ENCODE results near the gene GPR37L1.
A peak's percentile ranks its signal among the peaks of the same experiment; 100 is the strongest.

Gene GPR37L1

GRCh38 chr1:202158810-202159533 is 36.3 kb downstream of the GPR37L1 start:
- Mint-ChIP-seq H3K36me3 (ENCODE audit: insufficient read depth) (peaks cover 73% of the 10 kb centered on the region), H3K27ac (peak overlapping the region; percentile 98 to 100), H3K4me1 (ENCODE audit: low read depth in 2 of 2) (peaks cover 69 to 88% of the 10 kb centered on the region in 2 donors), H3K9me3 (no peaks in the 10 kb centered on the region), H3K4me3 (peak overlapping the region; percentile 97 to 99), H3K27me3 (no peaks in the 10 kb centered on the region)
- DNase-seq (no peak), ATAC-seq (replicated peaks) (no peak)

DNA sequence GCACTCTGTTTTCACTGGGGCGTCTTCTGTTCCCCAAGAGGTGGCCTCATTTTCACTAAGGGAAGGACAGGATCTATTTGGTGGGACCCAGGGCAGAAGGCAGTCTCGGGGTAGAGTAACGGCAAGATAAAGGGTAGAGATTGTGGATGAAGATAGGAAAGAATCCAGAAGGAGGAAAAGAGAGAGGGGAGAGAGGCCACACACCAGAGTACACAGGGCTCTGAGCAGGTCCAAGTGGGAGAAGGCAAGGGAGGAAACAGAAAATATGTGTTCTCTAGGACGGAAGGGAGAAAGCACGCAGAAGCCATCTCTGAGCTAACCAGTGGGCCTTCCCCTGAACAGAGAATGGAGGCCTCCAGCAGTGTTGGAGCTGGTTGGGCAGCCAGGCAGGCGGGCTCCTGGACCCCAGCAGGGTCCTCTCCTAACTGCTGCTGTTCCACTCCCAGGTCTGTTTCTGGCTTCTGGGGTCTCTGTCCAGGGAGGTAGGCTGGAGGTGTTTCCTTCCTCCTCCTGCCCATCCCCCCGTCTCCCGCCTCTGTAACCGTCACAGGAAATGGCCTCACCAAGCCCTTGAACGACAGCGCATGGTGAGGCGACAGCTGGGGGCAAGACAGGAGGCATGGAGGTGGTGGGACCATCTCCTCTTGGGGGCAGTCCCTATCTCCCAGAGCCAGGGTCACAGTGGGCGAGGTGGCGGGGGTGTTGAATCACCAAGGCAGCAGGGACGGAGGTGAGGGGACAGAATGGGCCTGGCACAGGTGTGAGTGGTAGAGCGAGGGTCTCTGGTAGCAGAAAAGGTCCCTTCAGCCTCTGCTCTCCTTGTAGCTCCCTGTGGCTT is 37.0 kb downstream of the GPR37L1 start:
- H3K4me3 Mint-ChIP-seq: peak overlapping the region; percentile 97 to 99
- H3K4me1 Mint-ChIP-seq (ENCODE audit: low read depth in 2 of 2): peaks cover 73 to 93% of the 10 kb centered on the region in 2 donors
- no peaks in the 10 kb centered on the region for H3K9me3 Mint-ChIP-seq
- peak overlapping the region; percentile 98 to 100 for H3K27ac Mint-ChIP-seq
- H3K36me3 Mint-ChIP-seq (ENCODE audit: insufficient read depth): peaks cover 68% of the 10 kb centered on the region
- DNase-seq (peak in 2 of 3 experiments; percentile 30 to 37), ATAC-seq (replicated peaks) (peak; percentile 21)
- no peaks in the 10 kb centered on the region for H3K27me3 Mint-ChIP-seq

DNA sequence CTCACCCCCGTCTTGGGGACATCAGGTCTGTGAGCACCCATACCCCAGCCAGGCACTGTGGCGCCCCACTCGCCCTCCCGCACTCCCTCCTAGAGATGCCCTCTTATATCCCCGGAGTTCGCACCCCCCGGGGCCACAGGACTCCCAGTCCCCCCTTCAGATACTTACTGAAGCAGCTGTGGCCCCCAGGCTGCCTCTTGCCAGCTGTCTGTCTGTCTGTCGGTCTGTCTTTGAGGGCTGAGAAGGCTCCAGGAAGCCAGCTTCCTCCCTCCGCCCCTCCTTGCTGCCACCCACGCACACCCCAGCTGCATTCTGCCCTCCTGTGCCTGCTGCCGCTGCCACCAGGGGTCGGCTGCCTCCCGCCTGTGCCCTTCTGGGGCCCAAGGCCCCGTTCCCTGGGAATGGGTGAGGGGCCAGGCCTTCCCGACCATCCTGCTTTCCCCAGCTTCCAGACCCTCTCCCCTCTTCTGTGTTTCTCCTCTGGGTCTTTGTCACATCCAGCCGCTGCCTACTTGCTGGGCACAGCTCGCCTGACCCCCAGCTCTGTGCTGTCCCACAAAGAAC is 37.7 kb downstream of the GPR37L1 start, which contains the start of gene PTPN7:
TSS of gene PTPN7 (minus strand) at position 226 of the 564 bp plus-strand sequence. CDS start 1,200 bp downstream, outside the sequence.
- H3K36me3 Mint-ChIP-seq (ENCODE audit: insufficient read depth): peaks cover 68% of the 10 kb centered on the region
- no peaks in the 10 kb centered on the region for H3K27me3 Mint-ChIP-seq
- H3K4me1 Mint-ChIP-seq (ENCODE audit: low read depth in 2 of 2): peaks cover 74 to 89% of the 10 kb centered on the region in 2 donors
- H3K27ac Mint-ChIP-seq: peak within 1 kb of the TSS; percentile 98 to 100
- H3K4me3 Mint-ChIP-seq: peak within 1 kb of the TSS; percentile 97 to 99
- peak; percentile 74 to 78 (median 75) for DNase-seq
- peak; percentile 70 for ATAC-seq (replicated peaks)
- H3K9me3 Mint-ChIP-seq: no peaks in the 10 kb centered on the region

DNA sequence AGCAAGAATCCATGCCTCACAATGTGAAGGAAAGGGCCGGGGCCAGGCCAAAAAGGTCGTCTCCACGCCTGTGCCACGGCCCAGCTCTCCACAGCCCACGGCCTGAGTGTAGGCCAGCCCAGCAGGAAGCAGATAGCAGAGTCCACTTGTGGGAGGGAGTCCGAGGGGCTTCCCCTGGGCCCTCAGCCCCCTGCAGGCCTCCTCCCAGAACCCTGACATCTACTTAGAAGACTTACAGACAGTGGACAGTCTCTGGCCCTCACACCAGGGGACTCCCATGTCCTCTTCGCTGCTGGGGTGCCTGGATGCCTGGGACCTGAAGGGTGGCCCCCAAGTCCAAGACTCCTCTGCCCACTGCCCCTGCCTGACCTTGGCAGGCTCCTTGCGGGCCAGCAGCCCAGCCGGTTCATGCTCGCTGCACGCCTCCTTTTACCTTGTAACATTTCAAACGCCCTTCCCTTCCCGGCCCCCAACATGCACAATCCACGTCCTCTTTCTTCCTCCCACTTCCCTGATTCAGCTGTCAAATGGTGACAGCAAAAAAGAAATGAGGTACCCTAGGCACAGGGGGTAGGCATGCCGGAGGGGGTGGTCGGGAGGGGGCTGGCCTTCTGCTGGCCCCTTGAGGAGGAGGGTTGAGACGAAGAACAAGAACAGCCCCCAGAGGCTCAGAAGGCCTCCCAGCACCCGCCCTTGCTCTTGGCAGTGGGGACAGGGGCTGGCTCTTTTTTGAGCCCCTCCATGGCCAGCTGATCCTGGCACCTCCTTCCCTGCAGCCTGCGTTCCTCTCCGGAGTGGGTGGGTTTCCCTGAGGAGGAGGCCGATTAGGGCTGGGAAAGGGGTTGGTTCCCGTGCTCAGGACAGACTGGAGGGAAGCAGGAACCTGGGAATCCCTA is 38.7 kb downstream of the GPR37L1 start:
- no peak for DNase-seq
- H3K36me3 Mint-ChIP-seq (ENCODE audit: insufficient read depth): peaks cover 63% of the 10 kb centered on the region
- H3K27ac Mint-ChIP-seq: peak overlapping the region; percentile 98 to 100
- H3K4me3 Mint-ChIP-seq: peak overlapping the region; percentile 97 to 99
- H3K4me1 Mint-ChIP-seq (ENCODE audit: low read depth in 2 of 2): peaks cover 73 to 80% of the 10 kb centered on the region in 2 donors
- H3K9me3 Mint-ChIP-seq: no peaks in the 10 kb centered on the region
- no peaks in the 10 kb centered on the region for H3K27me3 Mint-ChIP-seq
- no peak for ATAC-seq (replicated peaks)

DNA sequence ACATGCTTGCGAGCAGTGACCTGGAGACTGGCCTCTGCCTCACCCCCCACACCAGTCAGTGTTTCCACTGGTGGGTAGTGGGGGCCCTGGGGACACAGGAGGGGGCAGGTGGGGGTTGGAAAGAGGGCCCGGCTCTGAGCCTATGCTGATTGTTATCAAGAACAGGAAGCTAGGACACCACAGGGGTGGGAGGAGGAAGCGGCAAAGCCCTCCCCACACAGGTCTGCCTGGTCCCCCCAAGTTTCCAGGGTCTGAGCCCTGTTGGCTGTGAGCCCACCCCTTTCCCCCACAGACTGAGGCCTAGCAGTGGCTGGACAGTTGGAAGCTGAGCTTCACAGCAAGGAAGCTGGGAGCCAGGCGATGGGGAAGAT is 39.3 kb downstream of the GPR37L1 start:
- peak overlapping the region; percentile 97 to 99 for H3K4me3 Mint-ChIP-seq
- peaks cover 74 to 78% of the 10 kb centered on the region in 2 donors for H3K4me1 Mint-ChIP-seq (ENCODE audit: low read depth in 2 of 2)
- DNase-seq (peak in 1 of 3 experiments; percentile 22), ATAC-seq (replicated peaks) (peak; percentile 14)
- H3K27ac Mint-ChIP-seq: peak overlapping the region; percentile 98 to 100
- H3K27me3 Mint-ChIP-seq: no peaks in the 10 kb centered on the region
- peaks cover 57% of the 10 kb centered on the region for H3K36me3 Mint-ChIP-seq (ENCODE audit: insufficient read depth)
- H3K9me3 Mint-ChIP-seq: no peaks in the 10 kb centered on the region

DNA sequence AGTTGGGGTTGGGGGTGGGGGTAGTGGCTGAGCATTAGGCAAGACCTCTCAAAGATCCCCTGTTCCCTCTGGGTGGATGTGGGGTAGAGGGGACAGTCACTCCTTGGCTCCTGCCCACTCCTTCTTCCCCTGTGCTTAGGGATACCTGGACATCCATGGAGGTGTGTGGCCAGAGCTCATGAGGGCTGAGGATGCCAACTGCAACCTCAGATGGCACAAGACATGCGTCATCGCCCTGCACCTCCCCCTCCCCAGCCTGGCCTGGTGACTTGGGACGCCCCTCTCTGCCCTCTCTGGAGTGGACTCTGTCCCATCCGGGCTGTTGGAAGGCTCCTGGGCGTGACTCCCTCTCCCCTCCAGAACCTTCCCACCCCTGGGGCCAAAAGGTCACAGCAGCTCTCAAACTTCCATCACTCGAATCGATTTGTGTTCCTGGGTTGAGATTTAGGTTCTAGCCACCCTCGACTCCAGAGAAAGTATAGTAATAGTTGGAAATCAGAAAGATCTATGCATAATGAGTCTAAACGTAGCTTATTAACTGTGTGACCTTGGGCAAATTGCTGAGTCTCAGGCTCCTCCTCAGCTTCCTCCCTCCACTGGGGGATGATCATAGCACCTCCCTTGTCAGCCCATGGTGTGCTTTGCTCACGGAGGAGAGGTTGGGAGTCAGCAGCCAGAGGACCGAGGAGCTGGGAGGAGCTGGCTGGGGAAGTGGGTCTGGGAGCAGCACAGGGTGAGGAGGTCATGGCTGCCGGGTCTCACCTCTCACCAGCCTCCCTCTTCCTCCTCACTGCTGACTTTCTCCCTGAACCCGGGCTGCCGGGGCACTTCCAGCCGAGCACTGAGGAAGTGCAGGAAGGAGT is 39.9 kb downstream of the GPR37L1 start:
- no peak for ATAC-seq (replicated peaks)
- peaks cover 71 to 74% of the 10 kb centered on the region in 2 donors for H3K4me1 Mint-ChIP-seq (ENCODE audit: low read depth in 2 of 2)
- DNase-seq: no peak
- no peaks in the 10 kb centered on the region for H3K27me3 Mint-ChIP-seq
- no peaks in the 10 kb centered on the region for H3K9me3 Mint-ChIP-seq
- H3K27ac Mint-ChIP-seq: peak overlapping the region; percentile 98 to 100
- peak overlapping the region; percentile 97 to 99 for H3K4me3 Mint-ChIP-seq
- H3K36me3 Mint-ChIP-seq (ENCODE audit: insufficient read depth): peaks cover 51% of the 10 kb centered on the region

GRCh38 chr1:202163281-202164270 is 40.9 kb downstream of the GPR37L1 start:
- ATAC-seq (replicated peaks): no peak
- Mint-ChIP-seq H3K4me1 (ENCODE audit: low read depth in 2 of 2) (peaks cover 65 to 67% of the 10 kb centered on the region in 2 donors), H3K4me3 (peak overlapping the region; percentile 97 to 99)

GRCh38 chr1:202164271-202165037 is 41.7 kb downstream of the GPR37L1 start:
- ATAC-seq (replicated peaks): peak; percentile 82
- H3K4me1 Mint-ChIP-seq (ENCODE audit: low read depth in 2 of 2): peaks cover 56 to 58% of the 10 kb centered on the region in 2 donors

More at GRCh38 chr1:202163281-202164270, 40.9 kb downstream of the GPR37L1 start:
- DNase-seq: no peak
- Mint-ChIP-seq H3K36me3 (ENCODE audit: insufficient read depth) (peaks cover 42% of the 10 kb centered on the region), H3K9me3 (no peaks in the 10 kb centered on the region), H3K27ac (peak overlapping the region; percentile 98 to 100), H3K27me3 (no peaks in the 10 kb centered on the region)

GRCh38 chr1:202165267-202165941 is 42.7 kb downstream of the GPR37L1 start:
- ATAC-seq (replicated peaks): peak; percentile 4
- DNase-seq: no peak
- no peaks in the 10 kb centered on the region for H3K9me3 Mint-ChIP-seq
- no peaks in the 10 kb centered on the region for H3K27me3 Mint-ChIP-seq
- H3K4me3 Mint-ChIP-seq: peak overlapping the region; percentile 97 to 99
- H3K36me3 Mint-ChIP-seq (ENCODE audit: insufficient read depth): peaks cover 25% of the 10 kb centered on the region
- H3K4me1 Mint-ChIP-seq (ENCODE audit: low read depth in 2 of 2): peaks cover 46 to 50% of the 10 kb centered on the region in 2 donors
- peak overlapping the region; percentile 92 to 98 for H3K27ac Mint-ChIP-seq

More at GRCh38 chr1:202164271-202165037, 41.7 kb downstream of the GPR37L1 start:
- peak; percentile 77 to 78 (median 78) for DNase-seq
- peaks cover 34% of the 10 kb centered on the region for H3K36me3 Mint-ChIP-seq (ENCODE audit: insufficient read depth)
- peak overlapping the region; percentile 92 to 98 for H3K27ac Mint-ChIP-seq
- H3K9me3 Mint-ChIP-seq: no peaks in the 10 kb centered on the region
- no peaks in the 10 kb centered on the region for H3K27me3 Mint-ChIP-seq
- peak overlapping the region; percentile 97 to 99 for H3K4me3 Mint-ChIP-seq

Data from effector memory CD8-positive, alpha-beta T cell (primary cell).